Measurements from ENCODE around the gene ESPN. TPM values are rescaled to one million over a fixed set of nuclear protein-coding genes. Genes with fewer than 3 reads are reported as not detected.

The ESPN gene
- total RNA-seq, 1 experiment from 2014 or later = 53.1 TPM

GRCh38 chr1:6467224-6467623 is 42.6 kb downstream of the ESPN start:
- Histone ChIP-seq H4K8ac (replicated peaks; ENCODE audit: insufficient read length, low read depth, low read length) (no peak overlapping the region), H3K23me2 (ENCODE audit: insufficient read length, low read depth, low read length, poor library complexity, severe bottlenecking) (no peaks in the 10 kb centered on the region), H4K5ac (ENCODE audit: insufficient read length, low read depth, low read length) (no peak overlapping the region), H2AK5ac (ENCODE audit: insufficient read length, low read length) (no peak overlapping the region), H2BK15ac (ENCODE audit: low read depth, low read length) (no peak overlapping the region), H3K27me3 (ENCODE audit: insufficient read depth, low read length) (no peaks in the 10 kb centered on the region), H3K9ac (ENCODE audit: extremely low read depth, insufficient read length, low read length) (no peak overlapping the region), H3K4ac (ENCODE audit: low read depth, low read length) (no peak overlapping the region), H3T11ph (ENCODE audit: low read length) (no peak overlapping the region), H2BK5ac (ENCODE audit: insufficient read length, low read length) (no peak overlapping the region), H4K20me1 (ENCODE audit: control insufficient read depth, insufficient read depth, insufficient read length) (no peaks in the 10 kb centered on the region), H2BK20ac (ENCODE audit: low read depth, low read length, poor library complexity, severe bottlenecking) (no peak overlapping the region), H3K9me3 (ENCODE audit: control insufficient read depth, low read depth, low read length) (no peaks in the 10 kb centered on the region), H3K4me1 (ENCODE audit: insufficient read depth, low read length) (no peaks in the 10 kb centered on the region; the same call in 1 of the 2 replicates), H3K27ac (ENCODE audit: insufficient read length, low read depth, low read length) (no peak overlapping the region), H3K14ac (ENCODE audit: insufficient read depth, low read length) (no peak overlapping the region), H2BK12ac (ENCODE audit: insufficient read length, low read depth, low read length) (no peak overlapping the region), H2BK120ac (ENCODE audit: low read depth, low read length, poor library complexity, severe bottlenecking) (no peak overlapping the region), H2AFZ (ENCODE audit: low read length) (no peak overlapping the region), H3K79me1 (ENCODE audit: insufficient read depth, low read depth, low read length, poor library complexity, severe bottlenecking) (no peaks in the 10 kb centered on the region), H3K56ac (ENCODE audit: insufficient read length, low read depth, low read length) (no peak overlapping the region), H4K91ac (ENCODE audit: insufficient read length, low read depth, low read length) (no peak overlapping the region), H3K79me2 (ENCODE audit: insufficient read depth, low read length) (no peaks in the 10 kb centered on the region), H3K23ac (ENCODE audit: insufficient read length, low read depth, low read length) (no peak overlapping the region), H3K4me2 (ENCODE audit: insufficient read depth, insufficient read length, low read length) (no peak overlapping the region), H3K18ac (ENCODE audit: insufficient read length, low read depth, low read length) (no peak overlapping the region)
- no peaks in the 10 kb centered on the region; the same call in 1 of the 2 replicates for H3K27me3 Mint-ChIP-seq (ENCODE audit: low read depth)
- DNase-seq = no peak
- no peaks in the 10 kb centered on the region for H3K9me3 Mint-ChIP-seq
- peaks cover 11 to 53% (median 49%) of the 10 kb centered on the region in 3 experiments; a peak in 6 of 7 replicates for H3K36me3 Mint-ChIP-seq (ENCODE audit: insufficient read depth in 1 of 3, low read depth in 3 of 3)
- no peak for TF ChIP-seq CTCF (conservative IDR thresholded peaks at IDR 0.05)
- peaks cover 3 to 17% of the 10 kb centered on the region in 2 experiments; a peak in 3 of 4 replicates for H3K4me1 Mint-ChIP-seq
- no peak overlapping the region for H3K27ac Mint-ChIP-seq
- WGBS (ENCODE audit: extremely low coverage, insufficient read length, low lambda C conversion rate) = no CpG with 5 or more reads among the region's 12 CpGs
- H3K4me3 Mint-ChIP-seq = no peak overlapping the region
